GM18508 (cell line): ENCODE data around the gene RPL35.

Experiments used
- ATAC-seq: cut with Tn5 transposase; IDR thresholded peaks from one replicate; pipeline ENCODE4 v1.9.1; 2021; ENCODE audit warnings: moderate number of reproducible peaks; ENCODE audit not compliant: insufficient read depth, unreplicated experiment

Gene RPL35

DNA sequence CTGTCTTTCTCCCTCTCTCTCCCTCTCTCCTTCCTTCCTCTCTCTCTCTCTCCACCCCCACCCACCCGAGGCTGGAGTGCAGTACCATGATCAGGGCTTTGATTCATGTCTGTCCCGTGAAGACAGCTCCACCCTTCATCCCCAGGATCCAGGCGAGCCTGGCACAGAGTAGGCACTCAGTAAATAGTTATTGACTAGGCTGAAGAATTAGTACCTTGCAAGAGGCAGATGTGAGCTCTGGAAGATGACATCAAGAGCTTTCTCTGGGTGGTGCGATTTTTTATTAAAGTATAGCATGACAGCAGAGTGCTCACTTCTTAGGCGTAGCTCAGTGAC, 32.5 kb downstream of the RPL35 start:
- ATAC-seq: no peak

- ATAC-seq: no peak
These were observed 33.0 kb downstream of the RPL35 start for GRCh38 chr9:124828489-124829333.

GRCh38 chr9:124820698-124821623, 40.8 kb downstream of the RPL35 start:
- no peak for ATAC-seq

DNA sequence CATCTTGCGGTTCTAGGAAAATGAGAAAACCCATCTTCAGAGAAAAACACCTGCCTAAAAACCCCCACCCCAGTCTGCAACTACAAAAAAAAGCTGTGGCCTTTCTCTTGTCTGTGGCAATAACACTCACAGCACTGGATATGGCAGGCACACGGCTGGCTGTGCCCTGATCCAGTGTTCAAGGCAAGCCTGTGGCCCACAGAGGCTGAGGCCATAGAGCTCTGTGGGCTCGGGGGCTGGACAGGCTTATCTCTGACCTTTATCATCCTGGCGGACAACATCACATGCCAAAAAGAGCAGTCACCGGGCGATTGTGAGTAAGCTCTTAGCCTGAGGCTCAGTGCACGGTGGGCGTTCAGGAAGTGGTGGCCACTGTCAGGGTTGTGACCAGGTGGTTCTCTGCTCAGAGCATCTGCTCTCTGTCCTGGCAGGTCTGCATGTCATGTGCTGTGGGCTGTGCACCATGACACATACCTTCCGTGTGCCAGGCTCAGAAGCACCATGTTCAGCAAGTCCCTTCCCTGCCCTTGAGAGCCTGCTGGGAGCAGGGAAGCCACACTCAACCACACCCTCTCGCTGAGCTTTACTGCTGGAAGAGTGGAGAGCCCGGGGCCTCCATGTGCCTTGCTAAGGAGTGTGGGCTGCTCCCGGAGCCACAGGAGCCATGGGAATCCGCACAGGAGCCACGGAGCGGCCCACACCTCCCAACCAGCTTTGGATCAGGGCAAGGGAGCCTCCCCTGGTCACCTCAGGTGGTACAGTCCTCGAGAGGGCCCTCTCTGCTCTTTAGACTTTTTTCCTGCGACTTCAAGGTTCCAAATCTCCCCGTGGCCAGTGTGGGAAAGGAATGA, 43.1 kb downstream of the RPL35 start:
- no peak for ATAC-seq

- ATAC-seq: no peak
These were observed 46.2 kb downstream of the RPL35 start for GRCh38 chr9:124815601-124816000.

DNA sequence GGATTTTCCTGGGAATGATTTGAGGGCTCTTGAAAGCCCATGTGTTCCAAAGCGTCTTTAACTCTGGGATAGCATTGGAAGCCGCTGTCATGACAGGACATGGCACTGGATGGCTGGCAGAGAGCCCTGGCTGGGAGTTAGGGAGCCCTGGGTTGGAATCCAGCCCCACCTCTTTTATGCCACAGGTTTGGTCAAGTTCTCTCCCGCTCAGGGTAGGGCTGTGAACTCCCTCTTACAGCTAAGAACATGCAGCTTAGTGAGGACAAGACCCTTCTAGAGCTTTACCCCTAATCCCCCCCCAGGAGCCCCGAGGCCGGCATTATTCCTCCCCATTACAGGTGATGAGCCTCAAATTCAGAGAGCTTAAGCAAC, 47.6 kb downstream of the RPL35 start:
- ATAC-seq: no peak

DNA sequence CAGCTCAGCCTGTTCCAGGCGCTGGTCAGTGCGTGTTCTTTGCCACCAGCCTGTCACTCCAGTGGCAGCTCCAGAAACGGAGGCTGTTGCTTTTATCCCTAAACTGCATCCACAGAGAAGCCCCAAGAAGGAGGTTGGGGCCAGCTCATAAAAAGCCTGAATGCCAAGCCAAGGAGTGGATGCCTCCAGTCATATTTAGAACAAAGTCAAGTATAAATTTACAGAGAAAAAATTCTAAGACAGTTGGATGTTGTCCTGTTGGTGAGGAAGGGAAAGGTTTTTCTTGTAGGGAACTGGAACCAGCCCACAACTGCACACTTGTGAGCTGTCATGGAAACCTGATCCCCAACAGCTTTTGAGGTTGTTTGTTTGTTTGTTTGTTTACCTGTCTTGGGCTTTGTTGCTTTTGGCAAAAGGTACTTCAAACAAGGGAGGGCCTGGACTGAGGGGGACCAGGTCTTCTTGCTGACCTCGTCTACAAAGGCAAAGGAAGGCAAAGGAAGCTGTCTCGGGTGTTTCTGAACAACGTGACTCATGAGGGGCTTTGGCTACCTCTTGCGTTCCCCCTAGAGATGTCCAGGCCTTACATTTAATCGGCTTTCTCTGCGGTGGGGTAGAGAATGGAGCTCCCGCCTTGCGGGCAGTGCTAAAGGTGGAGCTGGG, 48.1 kb downstream of the RPL35 start:
- no peak for ATAC-seq

- ATAC-seq: no peak
These were observed 48.7 kb downstream of the RPL35 start for GRCh38 chr9:124813041-124813440.

DNA sequence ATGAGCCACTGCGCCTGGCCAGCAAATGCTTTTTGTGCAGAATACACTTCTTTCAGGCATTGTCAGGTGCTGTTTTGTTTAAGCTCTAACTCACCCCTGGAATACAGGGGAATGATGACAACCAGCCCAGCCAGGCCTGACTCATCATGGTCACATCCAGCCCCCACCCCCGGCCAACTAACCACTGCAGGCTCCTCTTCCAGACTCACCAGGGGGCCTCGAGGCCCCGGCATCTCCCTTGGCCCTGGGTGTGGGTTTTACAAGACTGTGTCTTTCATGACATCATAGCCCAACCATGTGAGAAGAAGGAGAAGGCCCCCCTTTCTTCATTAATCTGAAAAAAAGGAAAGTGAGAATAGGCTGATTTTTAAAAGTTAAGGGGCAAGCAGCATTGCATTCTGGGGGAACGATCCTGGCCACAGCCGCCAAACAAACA, 49.3 kb downstream of the RPL35 start:
- no peak for ATAC-seq

GRCh38 chr9:124810663-124811355, 50.9 kb downstream of the RPL35 start:
- ATAC-seq: no peak

DNA sequence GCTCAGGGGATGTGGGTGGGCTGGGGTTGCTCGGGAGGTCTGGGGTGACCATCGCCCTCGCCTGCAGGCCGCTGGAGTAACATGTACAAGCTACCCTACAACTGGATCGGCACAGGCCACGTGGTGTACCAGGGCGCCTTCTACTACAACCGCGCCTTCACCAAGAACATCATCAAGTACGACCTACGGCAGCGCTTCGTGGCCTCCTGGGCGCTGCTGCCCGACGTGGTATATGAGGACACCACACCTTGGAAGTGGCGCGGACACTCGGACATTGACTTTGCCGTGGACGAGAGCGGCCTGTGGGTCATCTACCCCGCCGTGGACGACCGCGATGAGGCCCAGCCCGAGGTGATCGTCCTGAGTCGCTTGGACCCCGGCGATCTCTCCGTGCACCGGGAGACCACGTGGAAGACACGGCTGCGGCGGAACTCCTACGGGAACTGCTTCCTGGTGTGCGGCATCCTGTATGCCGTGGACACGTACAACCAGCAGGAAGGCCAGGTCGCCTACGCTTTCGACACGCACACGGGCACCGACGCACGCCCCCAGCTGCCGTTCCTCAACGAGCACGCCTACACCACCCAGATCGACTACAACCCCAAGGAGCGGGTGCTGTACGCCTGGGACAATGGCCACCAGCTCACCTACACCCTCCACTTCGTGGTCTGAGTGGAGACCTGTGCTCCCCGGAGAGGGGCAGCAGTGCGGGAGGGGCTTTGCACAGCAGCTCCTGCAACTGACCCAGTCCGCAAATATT, 51.8 kb downstream of the RPL35 start:
- no peak for ATAC-seq

GRCh38 chr9:124809211-124809610, 52.5 kb downstream of the RPL35 start:
- ATAC-seq: no peak

DNA sequence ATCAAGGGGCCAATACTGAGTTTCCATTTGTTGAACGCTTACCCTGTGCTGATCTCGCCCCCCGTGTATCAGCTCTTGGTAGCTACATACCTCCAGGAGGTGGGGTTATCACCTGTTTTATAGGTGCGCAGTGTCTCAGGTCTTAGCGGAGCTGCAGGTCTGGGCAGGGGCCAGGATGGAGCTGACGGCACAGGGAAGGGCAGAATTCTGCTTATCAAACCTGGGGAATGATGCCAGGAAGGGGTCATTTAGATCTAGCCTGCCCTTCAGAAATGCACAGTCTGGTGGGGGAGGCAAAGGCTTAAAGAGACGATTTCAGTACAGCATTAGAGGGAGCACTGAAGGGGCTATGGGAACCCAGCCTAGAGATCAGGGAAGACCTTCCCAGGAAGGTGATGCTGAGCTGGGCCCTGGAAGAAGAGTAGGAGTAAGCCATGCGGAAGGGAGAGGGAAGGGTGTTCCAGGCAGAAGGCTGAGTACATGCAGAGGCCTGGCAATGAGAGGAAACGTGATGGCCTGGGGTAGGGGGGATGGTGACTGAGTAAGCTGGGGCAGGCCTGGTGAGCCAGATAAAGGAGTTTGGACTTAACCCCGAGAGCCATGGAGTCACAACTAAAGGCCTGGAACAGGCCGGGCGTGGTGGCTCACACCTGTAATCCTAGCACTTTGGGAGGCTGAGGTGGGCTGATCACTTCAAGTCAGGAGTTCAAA, 53.4 kb downstream of the RPL35 start:
- no peak for ATAC-seq
